ENCODE measurements around the gene CNGA2. TPM values are rescaled to one million over a fixed set of nuclear protein-coding genes. Genes with fewer than 3 reads are reported as not detected.
"Not testable (repeated sequence)": the region's sequence is repeated elsewhere in the genome, so short reads cannot be mapped to it uniquely, and the experiment has no call there.

CNGA2 gene
- total RNA-seq, 4 donors from 2014 or later = not detected

DNA sequence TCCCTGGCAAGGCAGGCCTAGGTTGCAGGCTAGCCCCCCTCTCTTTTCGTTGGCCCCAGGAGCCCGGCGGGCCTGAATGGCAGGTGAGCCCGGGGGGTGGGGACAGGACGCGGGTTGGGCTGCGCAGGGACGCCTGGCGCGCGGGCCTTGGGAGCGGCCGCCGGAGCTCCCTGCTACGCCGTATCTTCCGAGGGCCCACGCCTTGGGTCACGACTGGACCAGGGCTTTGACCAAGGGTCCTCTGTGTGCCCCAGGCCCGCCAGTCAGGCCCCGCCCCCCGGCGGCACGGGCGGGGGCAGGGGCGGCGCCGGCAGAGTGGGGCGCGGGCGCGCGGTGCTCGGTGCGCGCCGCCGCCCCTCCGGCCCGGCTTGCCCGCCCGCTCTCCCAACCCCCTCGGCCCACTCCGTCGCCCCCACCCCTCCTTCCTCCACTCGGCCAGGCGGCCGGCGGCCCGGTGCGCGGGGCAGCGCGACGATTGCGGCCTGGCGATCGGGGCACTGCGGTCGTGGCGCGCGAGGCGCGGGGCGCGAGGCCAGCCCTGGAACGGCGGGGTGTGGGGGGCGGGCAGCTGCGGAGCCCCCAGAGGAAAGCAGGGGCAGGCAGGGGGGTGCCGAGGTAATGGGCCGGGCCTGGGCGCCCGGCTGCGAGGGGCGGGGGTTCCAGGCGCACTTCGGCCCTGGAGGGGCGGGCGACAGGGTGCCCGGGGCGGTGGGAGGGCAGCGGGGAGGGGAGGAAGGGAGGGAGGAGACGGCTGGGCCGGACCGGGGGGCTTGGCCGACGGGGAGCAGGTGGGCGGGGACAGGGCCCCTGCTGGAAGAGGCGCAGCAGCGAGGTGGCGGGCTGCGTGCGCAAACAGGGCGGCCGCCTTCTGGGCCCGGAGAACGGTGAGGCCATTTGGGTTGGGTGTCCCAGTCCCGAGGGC, 39.6 kb upstream of the CNGA2 start, which contains the start of gene PRRG3:
Gene PRRG3, plus strand, starts transcription at position 798 of the 922 bp plus-strand sequence. CDS start 3,357 bp downstream, outside the sequence.
- 1 to 50% methylated on average over 10 to 76 of the region's 100 CpGs for WGBS, 2 donors
- peak within 1 kb of the TSS in 3 of 4 donors; percentile 9 to 49 (median 27) for H3K4me3 ChIP-seq
- H3K9me3 ChIP-seq = no peaks in the 10 kb centered on the region
- H3K27me3 ChIP-seq = peaks cover 0 to 9% of the 10 kb centered on the region in 2 donors
- no peak for DNase-seq (ENCODE audit: low spot score in 2 of 2)
- H3K4me1 ChIP-seq = no peaks in the 10 kb centered on the region
- H3K36me3 ChIP-seq = no peaks in the 10 kb centered on the region
- H3K27ac ChIP-seq = peak within 1 kb of the TSS; percentile 19 to 81 (median 65)
- TF ChIP-seq EP300 (IDR thresholded peaks at IDR 0.05) (no peak), POLR2A (IDR thresholded peaks at IDR 0.05) (no peak)
- TF ChIP-seq, protein P1, sequence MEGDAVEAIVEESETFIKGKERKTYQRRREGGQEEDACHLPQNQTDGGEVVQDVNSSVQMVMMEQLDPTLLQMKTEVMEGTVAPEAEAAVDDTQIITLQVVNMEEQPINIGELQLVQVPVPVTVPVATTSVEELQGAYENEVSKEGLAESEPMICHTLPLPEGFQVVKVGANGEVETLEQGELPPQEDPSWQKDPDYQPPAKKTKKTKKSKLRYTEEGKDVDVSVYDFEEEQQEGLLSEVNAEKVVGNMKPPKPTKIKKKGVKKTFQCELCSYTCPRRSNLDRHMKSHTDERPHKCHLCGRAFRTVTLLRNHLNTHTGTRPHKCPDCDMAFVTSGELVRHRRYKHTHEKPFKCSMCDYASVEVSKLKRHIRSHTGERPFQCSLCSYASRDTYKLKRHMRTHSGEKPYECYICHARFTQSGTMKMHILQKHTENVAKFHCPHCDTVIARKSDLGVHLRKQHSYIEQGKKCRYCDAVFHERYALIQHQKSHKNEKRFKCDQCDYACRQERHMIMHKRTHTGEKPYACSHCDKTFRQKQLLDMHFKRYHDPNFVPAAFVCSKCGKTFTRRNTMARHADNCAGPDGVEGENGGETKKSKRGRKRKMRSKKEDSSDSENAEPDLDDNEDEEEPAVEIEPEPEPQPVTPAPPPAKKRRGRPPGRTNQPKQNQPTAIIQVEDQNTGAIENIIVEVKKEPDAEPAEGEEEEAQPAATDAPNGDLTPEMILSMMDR (IDR thresholded peaks at IDR 0.05) = no peak

DNA sequence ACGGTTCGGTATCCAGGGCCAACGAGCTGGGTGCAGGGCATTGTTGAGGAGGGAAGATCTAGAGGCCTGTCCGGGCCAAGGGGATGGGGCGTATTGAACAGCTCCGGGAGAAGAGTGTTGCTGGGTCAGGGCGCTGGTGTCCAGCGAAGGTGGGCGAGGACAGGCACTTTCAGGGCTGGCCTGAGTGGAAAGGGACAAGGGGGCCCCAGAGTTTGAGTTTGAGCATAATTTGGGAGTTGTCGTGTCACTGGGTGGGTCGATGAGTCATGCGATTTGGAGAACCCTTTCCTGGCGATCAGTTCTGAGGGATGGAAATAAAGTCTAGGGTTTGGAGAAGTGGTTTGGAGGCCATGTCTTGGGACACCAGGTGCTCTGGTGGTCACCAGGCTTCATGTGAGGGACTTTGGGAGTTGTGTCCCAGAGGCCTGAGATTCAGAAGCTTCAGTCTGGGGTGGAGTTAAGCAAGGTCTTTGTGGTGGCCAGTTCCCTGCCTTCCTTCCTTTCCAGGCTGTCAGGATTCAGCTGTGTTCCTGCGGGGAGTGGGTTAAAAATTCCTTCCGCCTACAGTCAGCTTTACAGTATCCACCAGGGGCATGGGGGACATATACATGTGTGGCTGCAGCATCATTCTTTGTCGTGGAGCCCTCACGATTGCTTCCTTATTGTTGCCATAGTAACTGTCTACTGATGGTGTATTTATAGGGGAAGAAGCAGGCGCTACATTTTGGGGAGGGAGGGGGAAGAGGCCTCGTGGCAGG, 38.8 kb upstream of the CNGA2 start:
- no peak for TF ChIP-seq EP300 (IDR thresholded peaks at IDR 0.05)
- no peak for TF ChIP-seq POLR2A (IDR thresholded peaks at IDR 0.05)
- TF ChIP-seq, protein P1 (IDR thresholded peaks at IDR 0.05) = no peak
- WGBS, 2 donors = 10 to 52% methylated on average over 17 to 19 of the region's 19 CpGs
- peak overlapping the region in 3 of 4 donors; percentile 19 to 81 (median 74) for H3K27ac ChIP-seq
- no peaks in the 10 kb centered on the region for H3K4me1 ChIP-seq
- peaks cover 0 to 9% of the 10 kb centered on the region in 2 donors for H3K27me3 ChIP-seq
- no peaks in the 10 kb centered on the region for H3K36me3 ChIP-seq
- no peak for DNase-seq (ENCODE audit: low spot score in 2 of 2)
- H3K9me3 ChIP-seq = no peaks in the 10 kb centered on the region
- peak overlapping the region in 3 of 4 donors; percentile 9 to 49 (median 27) for H3K4me3 ChIP-seq

DNA sequence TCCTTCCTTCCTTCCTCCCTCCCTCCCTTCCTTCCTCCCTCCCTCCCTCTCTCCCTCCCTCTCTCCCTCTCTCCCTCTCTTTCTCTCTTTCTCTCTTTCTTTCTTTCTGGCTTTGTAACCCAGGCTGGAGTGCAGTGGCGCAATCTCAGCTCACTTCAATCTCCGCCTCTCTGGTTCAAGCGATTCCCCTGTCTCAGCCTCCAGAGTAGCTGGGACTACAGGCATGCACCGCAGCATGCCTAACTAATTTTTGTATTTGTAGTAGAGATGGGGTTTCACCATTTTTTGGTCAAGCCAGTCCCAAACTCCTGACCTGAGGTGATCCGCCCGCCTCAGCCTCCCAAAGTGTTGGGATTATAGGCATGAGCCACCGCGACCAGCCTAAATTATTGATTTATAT, 37.5 kb upstream of the CNGA2 start:
- H3K36me3 ChIP-seq; H3K9me3 ChIP-seq; H3K4me3 ChIP-seq; H3K27me3 ChIP-seq; DNase-seq (ENCODE audit: low spot score in 2 of 2); H3K4me1 ChIP-seq: not testable (repeated sequence)
- 66 to 73% methylated on average over 8 of the region's 8 CpGs for WGBS, 2 donors
- H3K27ac ChIP-seq = peak overlapping the region in 2 of 4 donors; percentile 62 to 74

DNA sequence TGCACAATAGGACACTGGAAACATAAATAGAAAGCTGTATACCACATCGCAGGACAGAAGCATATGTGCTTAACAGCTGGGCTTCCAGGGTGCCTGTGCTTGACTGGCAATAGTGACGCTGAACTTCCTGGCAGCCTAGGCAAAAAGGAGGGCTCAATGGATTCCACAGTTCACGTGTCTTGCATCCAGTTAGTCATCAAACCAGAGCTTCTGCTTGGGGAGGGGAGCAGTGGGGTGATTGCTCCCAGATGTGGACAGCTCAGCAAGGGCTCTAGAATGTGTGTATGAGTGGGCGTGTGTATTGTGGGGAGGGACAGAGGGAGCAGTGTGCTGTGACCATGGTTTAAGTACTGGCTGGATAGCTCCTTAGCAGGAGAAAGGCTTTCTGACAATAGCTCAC, 37.0 kb upstream of the CNGA2 start:
- TF ChIP-seq EP300 (IDR thresholded peaks at IDR 0.05) (peak in 1 of 2 donors; percentile 21), POLR2A (IDR thresholded peaks at IDR 0.05) (no peak)
- Histone ChIP-seq H3K4me1 (no peaks in the 10 kb centered on the region), H3K27me3 (peaks cover 0 to 9% of the 10 kb centered on the region in 2 donors), H3K9me3 (no peaks in the 10 kb centered on the region), H3K27ac (peak overlapping the region in 2 of 4 donors; percentile 62 to 74), H3K4me3 (no peak overlapping the region), H3K36me3 (no peaks in the 10 kb centered on the region)
- peak; percentile 14 to 44 for DNase-seq (ENCODE audit: low spot score in 2 of 2)
- 15 to 43% methylated on average over 2 to 4 of the region's 4 CpGs for WGBS, 2 donors

DNA sequence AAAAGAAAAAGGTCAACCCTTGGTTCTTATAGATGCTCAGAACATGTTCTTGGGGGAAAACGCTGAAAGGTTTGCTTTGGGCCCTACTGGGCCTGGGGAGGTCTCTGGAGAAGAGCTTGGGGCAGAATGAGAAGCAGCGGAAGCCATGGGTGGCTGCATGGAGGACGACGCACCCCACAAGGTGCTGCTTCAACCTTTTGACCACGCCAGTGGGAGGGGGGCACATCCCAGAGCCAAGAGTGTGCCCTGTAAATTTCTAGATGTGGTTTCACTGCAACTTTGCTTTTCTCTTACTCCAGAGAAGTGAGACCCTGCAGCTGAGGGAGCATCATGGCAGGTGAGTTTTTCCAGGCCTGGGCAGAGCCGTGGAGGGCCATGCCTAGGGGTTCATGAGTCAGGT, 36.1 kb upstream of the CNGA2 start:
- TF ChIP-seq, protein P1 (IDR thresholded peaks at IDR 0.05) = no peak
- TF ChIP-seq POLR2A (IDR thresholded peaks at IDR 0.05) (no peak), EP300 (IDR thresholded peaks at IDR 0.05) (no peak)

More for the DNA sequence above, 36.1 kb upstream of the CNGA2 start:
- Histone ChIP-seq H3K27ac (no peak overlapping the region), H3K9me3 (no peaks in the 10 kb centered on the region), H3K27me3 (peaks cover 0 to 9% of the 10 kb centered on the region in 2 donors), H3K4me1 (peaks cover 0 to 4% (median 0%) of the 10 kb centered on the region in 4 donors), H3K4me3 (no peak overlapping the region), H3K36me3 (no peaks in the 10 kb centered on the region)
- WGBS, 2 donors = 67 to 96% methylated on average over 5 to 6 of the region's 6 CpGs
- no peak for DNase-seq (ENCODE audit: low spot score in 2 of 2)
